Caco-2 (cell line): ENCODE results near the gene STRADB. TPM values are rescaled to one million over a fixed set of nuclear protein-coding genes. Genes with fewer than 3 reads are reported as not detected.

Experiments used
- BruUV-seq: library from RNA; stranded (reverse); fragments of 400-500 nt; replicated peaks from 2 replicates; lab custom pipeline; 2021; lab: Mats Ljungman, UMichigan
- CTCF ChIA-PET: fragments of 300-600 bp; sonication (Branson Sonifier 250); formaldehyde crosslinking; loops from one replicate; lab custom pipeline; 2022; ENCODE audit warnings: antibody characterized with exemption; lab: Charles Lee
- POLR2A ChIA-PET: fragments of 300-600 bp; sonication (Branson Sonifier 250); formaldehyde crosslinking; loops from one replicate; lab custom pipeline; 2022; ENCODE audit warnings: antibody characterized with exemption; lab: Charles Lee
- DNase-seq, 2 experiments: peaks; one replicate each; pipeline versions ENCODE4 v3.0.0 to v3.0.0-alpha.2; 2020 to 2022
- H3K27me3 ChIP-seq: replicated peaks from 2 replicates; pipeline ENCODE4 v1.6.0; 2011; ENCODE audit warnings: low read length; ENCODE audit not compliant: control insufficient read depth, insufficient read depth
- H3K36me3 ChIP-seq: 2 replicates; pipeline ENCODE4 v1.5.1; 2011; ENCODE audit warnings: low read length; ENCODE audit not compliant: control insufficient read depth, insufficient read depth
- H3K4me1 ChIP-seq: fragments of 250-450 bp; sonication (Bioruptor Pico); 2 replicates; pipeline ENCODE4 v1.5.1; 2020; ENCODE audit warnings: mild to moderate bottlenecking
- H3K4me3 ChIP-seq: 2 replicates; pipeline ENCODE4 v1.5.1; 2011; ENCODE audit warnings: low read depth, mild to moderate bottlenecking, control low read depth, low read length
- H3K9me3 ChIP-seq: fragments of 250-450 bp; sonication (Bioruptor Pico); 2 replicates; pipeline ENCODE4 v1.5.1; 2020; ENCODE audit warnings: mild to moderate bottlenecking, moderate library complexity
- H3K27ac Mint-ChIP-seq: one replicate; pipeline ENCODE4 v1.8.0; 2022; ENCODE audit warnings: mixed read lengths; ENCODE audit not compliant: unreplicated experiment
- H3K27me3 Mint-ChIP-seq: one replicate; pipeline ENCODE4 v1.8.0; 2022; ENCODE audit warnings: mixed read lengths; ENCODE audit not compliant: insufficient read depth, unreplicated experiment
- H3K36me3 Mint-ChIP-seq: one replicate; pipeline ENCODE4 v1.8.0; 2022; ENCODE audit warnings: mild to moderate bottlenecking, mixed read lengths; ENCODE audit not compliant: insufficient read depth, unreplicated experiment
- H3K4me1 Mint-ChIP-seq: one replicate; pipeline ENCODE4 v1.8.0; 2022; ENCODE audit warnings: low read depth, mixed read lengths; ENCODE audit not compliant: unreplicated experiment
- H3K4me3 Mint-ChIP-seq: one replicate; pipeline ENCODE4 v1.8.0; 2022; ENCODE audit warnings: mild to moderate bottlenecking, moderate library complexity, mixed read lengths; ENCODE audit not compliant: unreplicated experiment
- H3K9me3 Mint-ChIP-seq: one replicate; pipeline ENCODE4 v1.8.0; 2022; ENCODE audit warnings: mixed read lengths; ENCODE audit not compliant: unreplicated experiment
- intact Hi-C: fragments of 100-400 bp; cut with micrococcal nuclease; formaldehyde crosslinking; loops from one replicate; pipeline ENCODE4 v1.10.0; 2022; ENCODE audit not compliant: unreplicated experiment
- total RNA-seq: library from RNA; stranded (reverse); gene quantifications from 2 replicates; pipeline ENCODE4 v1.2.3, GENCODE V29; 2022
- TF ChIP-seq, protein P1 (sequence below), 2 experiments: fragments of 200-600 bp in 1 of 2; IDR thresholded peaks; 1 replicate in 1 of 2; 2 replicates in 1 of 2; pipeline versions ENCODE4 v1.5.1 to v1.8.0; 2011 to 2022; ENCODE audit warnings: antibody characterized with exemption in 1 of 2, control low read depth in 1 of 2, inconsistent platforms in 1 of 2, low read depth in 1 of 2, low read length in 1 of 2, mild to moderate bottlenecking in 1 of 2, moderate library complexity in 1 of 2; ENCODE audit not compliant: insufficient read depth in 1 of 2, severe bottlenecking in 1 of 2, unreplicated experiment in 1 of 2

The STRADB gene
- total RNA-seq, 1 experiment from 2014 or later = 49.0 TPM

DNA sequence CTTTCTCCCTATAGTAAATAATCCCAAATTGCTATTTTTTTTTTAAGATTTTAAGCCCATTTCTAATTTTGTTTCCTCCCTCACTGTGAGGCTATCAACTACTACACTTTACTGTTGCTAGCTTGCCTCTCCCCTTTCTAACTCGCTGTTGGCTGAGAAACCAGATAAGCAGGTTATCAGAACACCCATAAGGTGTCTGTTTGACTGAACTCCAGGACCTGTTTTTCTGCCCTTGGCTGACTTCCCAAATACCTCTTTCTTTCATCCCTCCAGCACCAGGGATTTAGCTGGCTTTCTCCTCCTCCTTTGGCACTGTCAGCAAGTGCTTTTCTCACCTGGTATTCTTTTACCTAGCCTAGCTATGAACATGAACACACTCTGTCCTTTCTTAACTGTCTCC lies 11.4 kb upstream of the STRADB start:
- Mint-ChIP-seq H3K9me3 (no peaks in the 10 kb centered on the region), H3K4me3 (peak overlapping the region; percentile 56), H3K27ac (peak overlapping the region; percentile 68), H3K4me1 (peaks cover 16% of the 10 kb centered on the region), H3K36me3 (peaks cover 7% of the 10 kb centered on the region), H3K27me3 (no peaks in the 10 kb centered on the region)
- Histone ChIP-seq H3K4me3 (no peak overlapping the region), H3K9me3 (no peaks in the 10 kb centered on the region), H3K27me3 (no peaks in the 10 kb centered on the region), H3K4me1 (peaks cover 20% of the 10 kb centered on the region), H3K36me3 (no peaks in the 10 kb centered on the region)
- no TSS peak for BruUV-seq
- DNase-seq = peak; percentile 79
- ChIA-PET CTCF (no interaction called here), POLR2A (no interaction called here)
- TF ChIP-seq, protein P1, sequence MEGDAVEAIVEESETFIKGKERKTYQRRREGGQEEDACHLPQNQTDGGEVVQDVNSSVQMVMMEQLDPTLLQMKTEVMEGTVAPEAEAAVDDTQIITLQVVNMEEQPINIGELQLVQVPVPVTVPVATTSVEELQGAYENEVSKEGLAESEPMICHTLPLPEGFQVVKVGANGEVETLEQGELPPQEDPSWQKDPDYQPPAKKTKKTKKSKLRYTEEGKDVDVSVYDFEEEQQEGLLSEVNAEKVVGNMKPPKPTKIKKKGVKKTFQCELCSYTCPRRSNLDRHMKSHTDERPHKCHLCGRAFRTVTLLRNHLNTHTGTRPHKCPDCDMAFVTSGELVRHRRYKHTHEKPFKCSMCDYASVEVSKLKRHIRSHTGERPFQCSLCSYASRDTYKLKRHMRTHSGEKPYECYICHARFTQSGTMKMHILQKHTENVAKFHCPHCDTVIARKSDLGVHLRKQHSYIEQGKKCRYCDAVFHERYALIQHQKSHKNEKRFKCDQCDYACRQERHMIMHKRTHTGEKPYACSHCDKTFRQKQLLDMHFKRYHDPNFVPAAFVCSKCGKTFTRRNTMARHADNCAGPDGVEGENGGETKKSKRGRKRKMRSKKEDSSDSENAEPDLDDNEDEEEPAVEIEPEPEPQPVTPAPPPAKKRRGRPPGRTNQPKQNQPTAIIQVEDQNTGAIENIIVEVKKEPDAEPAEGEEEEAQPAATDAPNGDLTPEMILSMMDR (IDR thresholded peaks at IDR 0.05; ENCODE audit: insufficient read depth in 1 of 2, low read depth in 1 of 2, low read length in 1 of 2, severe bottlenecking in 1 of 2, unreplicated experiment in 1 of 2) = no peak
- intact Hi-C loops = loop anchor here (1.0 kb wide), 1 partner anchor 11 kb away; the partner anchor contains the start of genes STRADB and TRAK2

DNA sequence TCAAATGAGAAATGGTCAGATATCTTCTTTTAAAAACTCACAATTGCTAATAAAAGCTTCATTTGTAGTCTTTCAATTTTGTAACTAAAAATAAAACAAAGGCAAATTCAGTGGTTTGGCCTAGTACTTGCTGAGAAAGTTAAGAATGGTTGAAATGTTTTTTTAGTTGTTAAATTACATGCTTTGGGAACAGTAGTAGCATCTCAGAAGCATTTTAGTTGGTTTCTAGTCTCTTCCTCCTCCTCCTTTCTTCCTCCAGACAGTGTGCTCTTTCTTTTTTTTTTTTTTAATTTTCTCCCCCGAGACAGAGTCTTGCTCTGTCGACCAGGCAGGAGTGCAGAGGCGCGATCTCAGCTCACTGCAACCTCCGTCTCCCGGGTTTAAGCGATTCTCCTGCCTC lies 10.1 kb upstream of the STRADB start:
- no peaks in the 10 kb centered on the region for H3K36me3 ChIP-seq
- Mint-ChIP-seq H3K36me3 (peaks cover 7% of the 10 kb centered on the region), H3K27me3 (no peaks in the 10 kb centered on the region), H3K9me3 (no peaks in the 10 kb centered on the region), H3K4me3 (no peak overlapping the region), H3K27ac (no peak overlapping the region), H3K4me1 (peaks cover 29% of the 10 kb centered on the region)
- TF ChIP-seq, protein P1 (IDR thresholded peaks at IDR 0.05; ENCODE audit: insufficient read depth in 1 of 2, low read depth in 1 of 2, low read length in 1 of 2, severe bottlenecking in 1 of 2, unreplicated experiment in 1 of 2) = no peak
- H3K4me1 ChIP-seq = peaks cover 29% of the 10 kb centered on the region
- intact Hi-C loops = no loop called here
- H3K4me3 ChIP-seq = no peak overlapping the region
- CTCF ChIA-PET = interaction anchor here (0.6 kb wide), 1 partner anchor 157 kb away, joined by 4 read pairs; no protein-coding TSS in a partner anchor
- POLR2A ChIA-PET = interaction anchor here (0.5 kb wide), 1 partner anchor 35 kb away, joined by 3 read pairs; no protein-coding TSS in a partner anchor
- no TSS peak for BruUV-seq
- no peak for DNase-seq
- H3K27me3 ChIP-seq = no peaks in the 10 kb centered on the region
- no peaks in the 10 kb centered on the region for H3K9me3 ChIP-seq

DNA sequence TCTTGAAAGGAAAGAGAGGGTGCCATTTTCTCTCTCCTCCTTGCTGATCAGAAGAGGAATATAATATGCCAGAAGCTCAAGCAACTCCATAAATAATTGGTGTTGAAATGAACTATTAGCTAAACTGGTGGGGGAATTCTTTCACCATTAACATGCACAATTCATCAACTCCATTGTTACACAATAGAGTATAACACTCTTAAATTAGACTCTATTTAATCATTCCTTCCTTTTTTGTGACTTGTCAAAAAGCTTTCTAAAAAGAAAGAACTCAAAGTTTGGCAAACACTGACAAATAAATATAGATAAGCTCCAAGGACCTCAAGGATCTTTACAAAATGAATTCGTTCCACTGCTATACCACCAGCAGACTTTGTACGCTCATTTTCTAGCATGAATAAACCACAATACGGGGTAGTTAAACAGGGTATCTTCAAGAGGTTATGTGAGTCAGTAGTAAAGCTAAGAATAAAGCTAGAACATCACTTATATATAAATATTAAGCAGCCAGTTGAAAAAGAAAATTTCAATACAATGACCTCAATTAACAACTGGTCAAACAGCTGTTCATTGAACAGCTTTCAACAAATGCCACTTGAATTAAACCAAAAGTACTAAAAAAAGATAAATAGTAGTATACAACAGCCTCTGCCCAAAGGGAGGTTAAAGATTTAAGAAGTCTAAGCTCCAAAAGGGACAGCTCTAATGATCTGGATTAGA lies 6.6 kb upstream of the STRADB start:
- Histone ChIP-seq H3K4me1 (peaks cover 49% of the 10 kb centered on the region), H3K4me3 (no peak overlapping the region), H3K9me3 (no peaks in the 10 kb centered on the region), H3K36me3 (no peaks in the 10 kb centered on the region; the same call in 1 of the 2 replicates), H3K27me3 (no peaks in the 10 kb centered on the region)
- H3K4me3 Mint-ChIP-seq = no peak overlapping the region
- TF ChIP-seq, protein P1 (IDR thresholded peaks at IDR 0.05; ENCODE audit: insufficient read depth in 1 of 2, low read depth in 1 of 2, low read length in 1 of 2, severe bottlenecking in 1 of 2, unreplicated experiment in 1 of 2) = no peak
- POLR2A ChIA-PET = no interaction called here
- H3K36me3 Mint-ChIP-seq = peaks cover 7% of the 10 kb centered on the region
- no TSS peak for BruUV-seq
- no peak overlapping the region for H3K27ac Mint-ChIP-seq
- peaks cover 37% of the 10 kb centered on the region for H3K4me1 Mint-ChIP-seq
- H3K27me3 Mint-ChIP-seq = no peaks in the 10 kb centered on the region
- intact Hi-C loops = no loop called here
- CTCF ChIA-PET = no interaction called here
- H3K9me3 Mint-ChIP-seq = no peaks in the 10 kb centered on the region
- DNase-seq = no peak
